Esophagus muscularis mucosa (tissue), 4 donors: ENCODE data around the gene BCL3.

Source experiments
- CTCF ChIP-seq, 3 experiments: fragments of 200-600 bp in 2 of 3; fragments of 450-650 bp in 1 of 3; sonication (generic) in 2 of 3; IDR thresholded peaks; one replicate each; pipeline ENCODE4 v1.5.1; 2017 to 2019; ENCODE audit warnings: antibody characterized with exemption in 3 of 3, mild to moderate bottlenecking in 2 of 3, moderate library complexity in 1 of 3
- EP300 ChIP-seq: sonication (generic); formaldehyde crosslinking; IDR thresholded peaks from one replicate; pipeline ENCODE4 v1.6.1; 2017; ENCODE audit warnings: antibody characterized with exemption
- POLR2A ChIP-seq: fragments of 450-650 bp; IDR thresholded peaks from one replicate; pipeline ENCODE4 v1.6.1; 2017; ENCODE audit warnings: antibody characterized with exemption, moderate library complexity, mild to moderate bottlenecking, low read depth

- TF ChIP-seq CTCF (IDR thresholded peaks at IDR 0.05) (no peak), EP300 (no peak), POLR2A (no peak)
Measured at GRCh38 chr19:44734357-44734756, 14.2 kb upstream of the BCL3 start.
